ENCODE data around the gene FAM222B.

GRCh38 chr17:28760601-28761562, 81.7 kb downstream of the FAM222B start:
- TF ChIP-seq UBTF (IDR thresholded peaks at IDR 0.05; ENCODE audit: borderline replicate concordance in 1 of 2, low read depth in 2 of 2, low read length in 2 of 2) (no peak), NR2C2 (CRISPR knock-in tag; IDR thresholded peaks at IDR 0.05) (no peak), NR2C2 (tag; IDR thresholded peaks at IDR 0.05) (no peak), CGGBP1 (CRISPR knock-in tag; IDR thresholded peaks at IDR 0.05) (no peak), ZBTB33 (CRISPR knock-in tag; IDR thresholded peaks at IDR 0.05) (no peak), STAT5A (IDR thresholded peaks at IDR 0.05; ENCODE audit: borderline replicate concordance, low read length) (no peak), PRMT5 (CRISPR knock-in tag; IDR thresholded peaks at IDR 0.05) (no peak)

All from K562 (cell line).